HL-60 (cell line): ENCODE data around the gene SH3RF3.

Experiments
- DNase-seq, 2 experiments: peaks; one replicate each; pipeline ENCODE4 v3.0.0-alpha.2; 2010 to 2020; ENCODE audit warnings: low read depth in 1 of 2, low spot score in 1 of 2
- H3K27ac ChIP-seq: fragments of 250-450 bp; sonication (Bioruptor Pico); replicated peaks from 2 replicates; pipeline ENCODE4 v1.5.1; 2020; ENCODE audit warnings: mild to moderate bottlenecking, moderate library complexity
- H3K27me3 ChIP-seq: fragments of 250-450 bp; sonication (Bioruptor Pico); 2 replicates; pipeline ENCODE4 v1.5.1; 2021; ENCODE audit warnings: mild to moderate bottlenecking, moderate library complexity; ENCODE audit not compliant: insufficient read depth, poor library complexity, severe bottlenecking
- H3K4me3 ChIP-seq: replicated peaks from 2 replicates; pipeline ENCODE4 v1.5.1; 2011; ENCODE audit warnings: mild to moderate bottlenecking, control low read depth, low read length; ENCODE audit not compliant: insufficient read depth
- GABPA ChIP-seq: IDR thresholded peaks from 2 replicates; pipeline ENCODE4 v1.6.1; 2012; ENCODE audit warnings: low read depth
- POLR2AphosphoS5 ChIP-seq: IDR thresholded peaks from 2 replicates; pipeline ENCODE4 v1.6.1; 2012; ENCODE audit warnings: low read depth
- SPI1 ChIP-seq: IDR thresholded peaks from 2 replicates; pipeline ENCODE4 v1.6.1; 2012; ENCODE audit warnings: low read depth, mild to moderate bottlenecking, borderline replicate concordance
- TF ChIP-seq, protein P1 (sequence below): IDR thresholded peaks from 2 replicates; pipeline ENCODE4 v1.6.1; 2012; ENCODE audit warnings: low read depth; ENCODE audit not compliant: insufficient replicate concordance
- TF ChIP-seq, protein P2 (sequence below): IDR thresholded peaks from one replicate; pipeline ENCODE4 v1.5.1; 2011; ENCODE audit warnings: low read length, control low read depth, inconsistent platforms; ENCODE audit not compliant: insufficient read depth

SH3RF3 gene

DNA sequence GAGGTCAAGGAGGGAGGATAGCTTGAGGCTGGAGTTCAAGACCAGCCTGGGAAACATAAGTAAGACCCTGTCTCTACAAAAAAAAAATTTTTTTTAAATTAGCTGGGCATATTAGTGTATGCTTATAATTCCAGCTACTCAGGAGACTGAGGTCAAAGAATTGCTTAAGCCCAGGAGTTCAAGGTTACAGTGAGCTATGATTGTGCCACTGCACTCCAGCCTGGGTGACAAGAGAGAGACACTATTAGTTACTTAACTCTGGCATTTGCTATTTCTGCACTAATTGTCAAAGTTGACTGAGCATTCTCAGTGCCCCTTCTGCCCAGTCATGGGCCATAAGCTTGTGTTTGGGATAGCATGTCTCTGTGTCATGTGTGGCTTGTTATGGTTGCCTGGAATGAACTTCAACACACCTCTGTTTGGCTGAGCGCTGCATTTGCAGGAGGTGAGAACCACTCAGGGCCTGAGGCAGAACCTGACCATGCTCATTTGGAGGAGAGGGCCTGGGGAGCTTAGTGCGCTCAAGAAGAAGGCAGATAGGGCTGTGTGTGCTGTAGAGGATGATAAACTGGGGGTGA is 77.7 kb downstream of the SH3RF3 start:
- Histone ChIP-seq H3K4me3 (no peak overlapping the region), H3K27ac (no peak overlapping the region)
- no peak for TF ChIP-seq POLR2AphosphoS5
- TF ChIP-seq, protein P1, sequence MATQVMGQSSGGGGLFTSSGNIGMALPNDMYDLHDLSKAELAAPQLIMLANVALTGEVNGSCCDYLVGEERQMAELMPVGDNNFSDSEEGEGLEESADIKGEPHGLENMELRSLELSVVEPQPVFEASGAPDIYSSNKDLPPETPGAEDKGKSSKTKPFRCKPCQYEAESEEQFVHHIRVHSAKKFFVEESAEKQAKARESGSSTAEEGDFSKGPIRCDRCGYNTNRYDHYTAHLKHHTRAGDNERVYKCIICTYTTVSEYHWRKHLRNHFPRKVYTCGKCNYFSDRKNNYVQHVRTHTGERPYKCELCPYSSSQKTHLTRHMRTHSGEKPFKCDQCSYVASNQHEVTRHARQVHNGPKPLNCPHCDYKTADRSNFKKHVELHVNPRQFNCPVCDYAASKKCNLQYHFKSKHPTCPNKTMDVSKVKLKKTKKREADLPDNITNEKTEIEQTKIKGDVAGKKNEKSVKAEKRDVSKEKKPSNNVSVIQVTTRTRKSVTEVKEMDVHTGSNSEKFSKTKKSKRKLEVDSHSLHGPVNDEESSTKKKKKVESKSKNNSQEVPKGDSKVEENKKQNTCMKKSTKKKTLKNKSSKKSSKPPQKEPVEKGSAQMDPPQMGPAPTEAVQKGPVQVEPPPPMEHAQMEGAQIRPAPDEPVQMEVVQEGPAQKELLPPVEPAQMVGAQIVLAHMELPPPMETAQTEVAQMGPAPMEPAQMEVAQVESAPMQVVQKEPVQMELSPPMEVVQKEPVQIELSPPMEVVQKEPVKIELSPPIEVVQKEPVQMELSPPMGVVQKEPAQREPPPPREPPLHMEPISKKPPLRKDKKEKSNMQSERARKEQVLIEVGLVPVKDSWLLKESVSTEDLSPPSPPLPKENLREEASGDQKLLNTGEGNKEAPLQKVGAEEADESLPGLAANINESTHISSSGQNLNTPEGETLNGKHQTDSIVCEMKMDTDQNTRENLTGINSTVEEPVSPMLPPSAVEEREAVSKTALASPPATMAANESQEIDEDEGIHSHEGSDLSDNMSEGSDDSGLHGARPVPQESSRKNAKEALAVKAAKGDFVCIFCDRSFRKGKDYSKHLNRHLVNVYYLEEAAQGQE: no peak

DNA sequence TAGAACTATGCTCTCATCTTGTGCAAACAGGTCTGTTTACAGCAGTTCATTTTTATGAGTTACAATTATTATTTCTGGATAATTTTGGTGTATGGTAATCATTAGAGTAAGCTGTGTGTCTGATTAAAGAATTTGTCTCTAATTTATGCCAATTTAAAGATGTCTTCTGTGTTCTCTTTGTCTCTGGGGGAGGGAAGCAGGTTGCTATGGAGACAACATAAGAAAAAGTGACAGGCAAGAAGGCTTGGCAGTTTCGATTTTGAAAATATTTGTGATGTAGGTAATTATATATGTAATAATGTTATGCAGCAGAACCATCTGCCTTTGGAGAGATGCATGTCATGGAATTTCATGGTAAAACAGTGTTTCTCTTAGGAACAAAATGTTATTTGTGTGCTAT is 78.2 kb downstream of the SH3RF3 start:
- TF ChIP-seq, protein P2, sequence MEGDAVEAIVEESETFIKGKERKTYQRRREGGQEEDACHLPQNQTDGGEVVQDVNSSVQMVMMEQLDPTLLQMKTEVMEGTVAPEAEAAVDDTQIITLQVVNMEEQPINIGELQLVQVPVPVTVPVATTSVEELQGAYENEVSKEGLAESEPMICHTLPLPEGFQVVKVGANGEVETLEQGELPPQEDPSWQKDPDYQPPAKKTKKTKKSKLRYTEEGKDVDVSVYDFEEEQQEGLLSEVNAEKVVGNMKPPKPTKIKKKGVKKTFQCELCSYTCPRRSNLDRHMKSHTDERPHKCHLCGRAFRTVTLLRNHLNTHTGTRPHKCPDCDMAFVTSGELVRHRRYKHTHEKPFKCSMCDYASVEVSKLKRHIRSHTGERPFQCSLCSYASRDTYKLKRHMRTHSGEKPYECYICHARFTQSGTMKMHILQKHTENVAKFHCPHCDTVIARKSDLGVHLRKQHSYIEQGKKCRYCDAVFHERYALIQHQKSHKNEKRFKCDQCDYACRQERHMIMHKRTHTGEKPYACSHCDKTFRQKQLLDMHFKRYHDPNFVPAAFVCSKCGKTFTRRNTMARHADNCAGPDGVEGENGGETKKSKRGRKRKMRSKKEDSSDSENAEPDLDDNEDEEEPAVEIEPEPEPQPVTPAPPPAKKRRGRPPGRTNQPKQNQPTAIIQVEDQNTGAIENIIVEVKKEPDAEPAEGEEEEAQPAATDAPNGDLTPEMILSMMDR: no peak
- TF ChIP-seq POLR2AphosphoS5 (no peak), SPI1 (no peak), GABPA (no peak)
- TF ChIP-seq, protein P1: no peak

More for the DNA sequence above, 77.7 kb downstream of the SH3RF3 start:
- H3K27me3 ChIP-seq: no peaks in the 10 kb centered on the region
- no peak for DNase-seq

DNA sequence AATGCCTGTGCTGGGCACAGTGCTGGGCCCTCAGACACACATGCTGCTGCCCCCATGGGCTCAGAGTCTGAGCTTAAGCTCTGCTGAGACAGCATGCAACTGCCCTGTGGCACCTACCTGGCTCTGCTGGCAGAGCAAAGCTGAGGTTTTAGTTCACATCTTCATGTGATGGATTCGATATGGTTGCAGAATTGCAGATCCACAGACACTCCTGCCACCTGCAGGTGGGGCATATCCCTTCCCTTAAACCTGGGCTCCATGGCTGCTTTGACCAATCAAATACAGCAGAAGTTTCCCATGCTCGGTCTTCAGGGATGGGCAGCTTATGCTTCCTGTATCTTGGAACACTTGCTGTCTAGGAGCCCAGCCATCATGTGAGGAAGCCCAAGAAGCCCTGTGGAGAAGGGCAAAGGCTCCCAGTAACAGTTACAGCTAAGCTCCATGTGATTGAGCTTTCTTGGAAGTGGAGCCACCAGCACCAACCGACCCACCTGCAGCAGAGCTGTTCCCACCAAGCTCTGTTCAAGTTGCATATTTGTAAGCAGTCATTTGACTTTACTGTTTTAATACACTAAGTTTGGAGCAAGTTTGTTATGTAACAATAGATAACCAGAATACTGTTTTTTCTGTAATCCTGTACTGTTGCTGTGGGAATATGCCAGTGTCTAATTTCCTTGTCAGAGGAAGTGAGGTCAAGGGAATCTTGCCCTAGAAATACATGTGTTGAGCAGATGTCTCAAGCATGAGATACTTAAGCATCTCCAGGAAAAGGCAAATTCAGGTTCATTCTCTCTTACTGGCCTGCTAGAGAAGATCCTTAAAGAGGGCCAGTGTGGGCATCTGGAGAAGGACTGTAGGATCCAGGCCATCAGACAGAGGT is 79.3 kb downstream of the SH3RF3 start:
- no peak for DNase-seq
- H3K27ac ChIP-seq: no peak overlapping the region
- TF ChIP-seq, protein P2: no peak
- TF ChIP-seq POLR2AphosphoS5 (no peak), SPI1 (no peak), GABPA (no peak)
- TF ChIP-seq, protein P1: no peak

More for the DNA sequence above, 78.2 kb downstream of the SH3RF3 start:
- Histone ChIP-seq H3K4me3 (no peak overlapping the region), H3K27me3 (no peaks in the 10 kb centered on the region), H3K27ac (no peak overlapping the region)
- DNase-seq: no peak

More for the DNA sequence above, 79.3 kb downstream of the SH3RF3 start:
- Histone ChIP-seq H3K27me3 (peaks cover 3% of the 10 kb centered on the region), H3K4me3 (no peak overlapping the region)
